NCI-H1092 (cell line): ENCODE results near the gene APH1A.
"Not testable (repeated sequence)": the region's sequence is repeated elsewhere in the genome, so short reads cannot be mapped to it uniquely, and the experiment has no call there.

Source experiments
- DNase-seq: peaks from one replicate; lab custom pipeline; 2025; lab: John Stamatoyannopoulos, UW

The APH1A gene

DNA sequence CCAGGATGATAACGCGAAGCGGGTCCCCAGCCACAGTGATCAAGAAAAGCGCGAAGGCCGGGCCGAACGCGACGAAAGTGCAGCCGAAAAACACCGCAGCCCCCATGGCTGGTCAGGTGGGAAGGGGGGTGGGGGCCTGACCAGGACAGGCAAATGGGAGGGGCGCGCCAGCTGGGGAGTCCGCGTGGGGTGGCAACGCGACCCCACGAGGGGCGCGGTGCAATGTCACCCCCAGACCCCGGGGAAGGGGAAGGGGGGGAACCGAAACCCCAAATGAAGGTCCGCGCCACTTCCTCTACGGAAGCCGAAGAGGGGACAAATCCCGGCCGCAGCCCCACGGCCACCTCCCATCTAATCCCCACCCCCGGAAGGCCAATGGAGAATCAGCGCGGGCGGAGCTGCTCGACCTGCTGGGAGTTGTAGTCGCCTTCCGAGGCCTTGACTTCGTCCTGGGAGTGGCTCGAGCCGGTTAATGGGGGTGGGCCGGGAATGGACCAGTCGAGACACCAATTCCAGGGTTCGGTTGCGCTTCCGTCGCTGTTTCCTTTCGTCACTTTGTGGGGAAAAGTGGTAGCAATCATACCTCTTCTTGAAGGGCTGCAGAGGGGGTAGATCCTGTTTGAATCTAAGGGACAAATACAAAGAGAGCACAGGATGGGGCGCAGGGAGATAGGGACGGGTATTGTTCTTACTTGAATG lies at the start of gene APH1A:
TSS of gene APH1A (minus strand) at position 312 of the 699 bp plus-strand sequence. CDS start at position 106, 206 bp downstream.
- DNase-seq: peak; percentile 97

DNA sequence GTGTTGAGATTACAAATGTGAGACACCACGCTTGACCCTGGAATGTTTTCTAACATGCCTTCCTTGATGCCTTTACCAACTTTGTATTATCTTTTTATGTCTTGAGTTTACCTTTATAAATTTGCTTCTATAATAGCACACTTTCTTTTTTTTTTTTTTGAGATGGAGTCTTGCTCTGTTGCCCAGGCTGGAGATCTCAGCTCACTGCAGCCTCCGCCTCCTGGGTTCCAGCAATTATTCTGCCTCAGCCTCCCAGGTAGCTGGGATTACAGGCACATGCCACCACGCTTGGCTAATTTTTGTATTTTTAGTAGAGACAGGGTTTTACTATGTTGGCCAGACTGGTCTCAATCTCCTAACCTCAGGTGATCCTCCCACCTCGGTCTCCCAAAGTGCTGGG lies 45.9 kb upstream of the APH1A start:
- DNase-seq: not testable (repeated sequence)

DNA sequence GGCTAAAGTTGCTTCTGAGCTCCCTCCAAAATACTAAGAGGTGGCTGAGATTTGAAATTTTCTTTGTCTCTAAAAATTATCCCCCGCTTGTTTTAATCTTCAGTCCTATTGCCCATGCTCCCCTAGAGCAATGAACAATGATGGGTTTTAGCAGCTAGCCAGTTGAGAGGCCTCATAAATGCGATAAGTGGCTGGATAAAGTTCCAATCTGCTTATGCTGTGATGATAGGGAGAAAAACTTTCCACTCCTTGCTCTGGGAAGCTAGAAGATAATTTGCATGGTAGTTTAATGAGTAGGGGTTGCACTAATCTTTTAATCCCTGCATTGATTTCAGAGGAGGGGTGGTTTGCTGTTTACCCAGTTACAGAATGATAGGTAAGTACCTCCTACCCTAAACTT lies 42.9 kb upstream of the APH1A start:
- DNase-seq: no peak

DNA sequence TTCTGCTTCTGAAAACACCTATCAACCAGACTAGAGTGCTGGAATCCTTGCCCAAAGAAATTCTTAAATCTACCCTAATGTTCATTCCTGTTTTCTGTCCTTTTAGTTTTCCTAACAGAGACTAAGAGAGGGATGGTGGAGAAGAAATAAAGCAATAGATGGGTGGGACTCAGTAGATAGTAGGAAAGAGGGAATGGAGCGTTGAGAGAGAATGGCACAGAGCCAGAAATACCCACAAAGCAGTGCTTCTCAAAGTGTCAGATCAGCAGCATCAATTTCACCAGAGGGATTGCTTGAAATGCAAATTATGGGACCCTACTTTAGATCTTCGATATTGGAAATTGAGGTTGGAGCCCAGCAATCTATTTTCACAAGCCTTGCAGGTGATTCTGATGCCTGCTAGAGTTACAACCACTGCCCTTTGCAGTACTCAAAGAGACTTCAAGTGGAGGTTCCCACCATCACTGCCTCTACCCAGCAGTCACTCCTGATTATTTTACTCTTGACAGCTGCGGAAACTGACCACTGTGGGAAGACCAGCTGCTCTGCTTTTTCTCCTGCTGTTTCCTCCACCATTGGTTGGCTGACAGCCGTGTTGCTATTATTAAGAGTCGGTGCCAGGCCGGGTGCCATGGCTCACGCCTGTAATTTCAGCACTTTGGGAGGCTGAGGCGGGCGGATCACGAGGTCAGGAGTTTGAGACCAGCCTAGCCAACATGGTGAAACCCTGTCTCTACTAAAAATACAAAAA lies 41.1 kb upstream of the APH1A start:
- peak; percentile 58 for DNase-seq

DNA sequence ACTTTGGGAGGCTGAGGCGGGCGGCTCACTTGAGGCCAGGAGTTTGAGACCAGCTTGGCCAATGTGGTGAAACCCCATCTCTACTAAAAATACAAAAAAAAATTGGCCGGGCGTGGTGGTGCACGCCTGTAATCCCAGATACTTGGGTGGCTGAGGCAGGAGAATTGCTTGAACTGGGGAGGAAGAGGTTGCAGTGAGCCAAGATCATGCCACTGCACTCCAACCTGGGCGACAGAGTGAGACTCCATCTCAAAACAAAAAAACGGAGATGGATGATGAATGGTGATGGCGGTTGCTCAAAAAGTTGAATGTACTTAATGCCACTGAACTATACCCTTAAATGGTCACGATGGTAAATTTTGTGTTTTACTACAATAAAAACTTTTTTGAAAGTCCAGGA lies 39.8 kb upstream of the APH1A start:
- not testable (repeated sequence) for DNase-seq

DNA sequence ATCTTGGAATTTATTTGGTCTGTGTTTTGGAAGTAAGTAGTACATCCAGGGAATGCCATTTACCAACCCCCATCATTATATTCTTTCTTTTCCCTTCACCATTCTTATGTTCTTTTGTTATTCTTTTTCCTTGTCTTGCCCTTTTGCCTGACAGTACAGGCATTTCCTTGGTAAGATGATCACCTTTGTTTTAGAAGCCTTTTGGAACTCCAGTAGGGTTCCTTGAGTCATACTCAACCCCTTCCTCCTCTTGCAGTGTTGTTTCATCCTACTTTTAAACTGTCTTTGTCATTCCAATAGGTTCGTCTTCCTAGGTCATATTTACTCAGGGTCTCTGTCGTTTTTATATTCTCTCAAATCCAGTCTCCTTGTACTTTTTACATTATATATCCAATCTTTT lies 34.1 kb upstream of the APH1A start:
- no peak for DNase-seq

DNA sequence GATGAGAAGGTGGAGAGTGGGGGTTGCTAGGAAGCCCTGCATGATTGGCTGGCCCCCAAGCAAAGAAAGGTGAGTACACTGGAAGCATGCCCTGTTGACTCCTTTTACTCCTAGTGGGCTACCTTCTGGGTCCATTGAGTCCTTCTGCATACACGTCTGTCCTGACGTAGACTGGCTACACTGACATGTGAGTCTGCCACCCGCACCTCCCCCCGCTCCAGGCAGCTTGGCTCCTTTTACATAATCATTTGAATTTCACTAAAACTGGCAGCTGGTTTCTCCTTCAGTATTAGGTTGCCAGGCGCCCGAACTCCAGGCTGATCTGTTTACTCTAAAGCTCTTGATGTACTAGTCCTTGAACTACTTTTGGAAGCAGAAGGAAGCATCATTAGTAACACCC lies 33.5 kb upstream of the APH1A start:
- DNase-seq: no peak

DNA sequence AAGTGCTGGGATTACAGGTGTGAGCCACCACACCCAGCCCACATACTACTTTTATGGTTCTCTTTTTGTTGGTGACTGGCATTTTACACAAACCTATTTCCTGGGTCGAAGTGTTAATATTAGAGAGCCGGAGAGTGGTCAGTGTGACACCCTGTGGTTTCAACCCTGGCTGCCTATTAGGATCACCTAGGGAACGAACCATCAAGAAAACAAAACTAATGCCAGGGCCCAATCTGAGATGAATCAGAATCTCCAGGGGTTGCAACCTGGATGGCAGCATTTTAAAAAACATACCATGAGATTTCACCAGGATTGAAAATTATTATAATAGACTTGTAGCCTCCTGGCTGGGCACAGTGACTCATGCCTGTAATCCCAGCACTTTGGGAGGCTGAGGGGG lies 30.9 kb upstream of the APH1A start:
- DNase-seq: no peak

DNA sequence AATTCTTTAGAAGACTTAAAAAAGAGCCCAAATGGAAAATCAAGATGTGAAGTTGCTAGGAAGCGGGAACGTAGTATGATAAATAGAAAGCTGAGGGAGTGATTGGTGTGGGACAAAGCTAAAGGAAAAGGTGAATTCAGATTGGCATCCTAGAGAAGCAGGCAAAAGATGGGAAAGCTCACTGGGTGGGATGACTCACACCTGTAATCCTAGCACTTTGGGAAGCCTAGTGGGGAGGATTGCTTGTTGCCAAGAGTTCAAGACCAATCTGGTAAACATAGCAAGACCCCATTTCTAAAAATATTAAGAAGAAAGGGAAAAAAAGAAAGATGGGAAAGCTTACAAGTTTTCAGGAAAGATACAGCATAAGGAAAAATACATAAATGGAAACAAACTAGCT lies 26.7 kb upstream of the APH1A start:
- no peak for DNase-seq

DNA sequence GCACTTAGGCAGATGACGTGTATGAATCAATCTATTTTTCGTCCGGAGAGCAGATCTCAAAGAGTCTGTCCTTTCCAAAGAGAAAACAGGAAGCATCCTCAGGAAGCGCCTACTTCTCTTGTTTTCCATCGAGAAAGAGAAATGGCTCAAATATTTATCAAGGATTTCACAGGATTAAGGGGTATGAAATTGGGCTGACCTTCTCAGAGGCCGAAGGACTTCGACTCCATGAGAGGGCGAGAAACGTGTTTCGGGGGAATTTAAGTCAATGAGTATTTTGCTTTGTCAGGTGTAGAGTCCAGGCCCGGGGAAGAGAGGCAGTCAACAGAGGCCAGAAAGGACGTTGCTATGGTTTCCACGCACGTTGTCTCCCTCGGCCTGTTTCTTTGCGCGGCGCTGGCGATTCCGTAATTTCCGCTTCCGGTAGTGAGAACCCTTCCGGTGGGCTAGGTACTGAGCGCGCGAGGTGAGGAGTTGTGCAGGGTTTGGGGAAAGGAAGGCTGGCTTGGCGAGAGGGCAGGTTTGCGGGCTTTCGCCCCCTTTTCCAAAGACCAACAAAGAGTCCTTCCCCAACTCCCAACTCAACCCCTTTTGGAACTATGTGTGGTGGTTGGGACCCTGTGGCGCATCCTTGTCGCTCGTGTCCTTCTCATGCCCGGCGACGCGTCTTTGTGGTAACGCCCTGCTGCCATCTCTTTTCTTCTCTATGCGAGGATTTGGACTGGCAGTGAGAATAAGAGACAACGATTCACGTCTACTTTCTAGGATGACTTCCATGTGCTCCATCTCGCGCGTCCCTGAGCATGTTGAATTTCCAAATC lies 24.8 kb upstream of the APH1A start, which contains the start of gene MRPS21:
TSS of gene MRPS21 (plus strand) at position 429 of the 821 bp plus-strand sequence. CDS start 506 bp downstream, outside the sequence.
- peak; percentile 95 for DNase-seq

DNA sequence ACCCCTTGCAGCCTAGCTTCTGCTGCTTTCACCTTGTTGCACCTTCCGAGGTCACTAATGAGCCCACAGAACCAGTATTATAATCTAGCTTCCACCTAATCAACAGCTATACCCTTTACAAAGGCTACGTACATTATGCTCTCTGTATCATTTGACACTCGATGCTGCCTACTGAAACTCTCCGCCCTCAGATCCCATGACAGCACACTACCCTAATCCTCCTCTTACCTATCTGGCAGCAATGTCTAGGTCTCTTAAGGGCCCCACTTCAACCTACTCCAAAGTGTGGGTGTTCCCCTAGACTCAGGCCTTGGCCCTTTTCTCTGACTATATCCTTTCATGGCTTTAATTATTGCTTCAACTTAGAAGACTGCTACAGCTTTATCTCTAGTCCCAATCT lies 20.0 kb upstream of the APH1A start:
- no peak for DNase-seq

DNA sequence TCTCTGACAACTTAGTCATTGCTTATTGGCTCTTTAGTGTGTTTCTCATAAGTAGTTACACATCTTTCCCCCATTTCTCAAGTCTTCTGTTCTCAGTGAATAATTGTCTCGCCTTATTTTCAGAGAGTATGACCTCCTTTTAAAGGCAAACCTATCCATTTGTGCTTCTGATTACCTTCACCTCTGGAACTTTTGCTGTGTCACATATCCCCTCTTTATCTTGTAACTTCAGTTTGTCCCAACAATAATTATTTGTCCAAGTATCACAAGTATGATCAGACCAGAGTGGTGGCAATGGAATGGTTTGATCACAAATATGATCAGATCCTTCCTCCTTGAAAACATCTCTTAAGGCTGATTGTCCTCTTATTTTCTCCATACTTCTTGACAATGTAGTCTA lies 19.6 kb upstream of the APH1A start:
- no peak for DNase-seq

DNA sequence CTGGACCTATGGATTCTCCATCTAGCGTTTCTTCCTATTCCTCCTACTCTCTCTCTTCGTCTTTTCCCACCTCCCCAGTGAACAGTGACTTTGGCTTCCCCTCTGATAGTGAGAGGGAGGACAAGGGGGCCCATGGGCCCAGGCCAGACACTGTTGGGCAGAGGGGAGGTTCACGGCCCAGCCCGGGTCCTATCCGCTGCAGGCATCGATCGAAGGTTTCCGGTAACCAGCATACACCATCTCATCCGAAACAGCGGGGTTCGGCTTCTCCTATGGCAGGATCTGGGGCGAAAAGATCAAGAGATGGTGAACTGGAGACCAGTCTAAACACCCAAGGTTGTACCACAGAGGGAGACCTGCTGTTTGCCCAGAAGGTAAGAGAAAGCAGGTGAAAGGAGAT lies 14.4 kb upstream of the APH1A start:
- no peak for DNase-seq

DNA sequence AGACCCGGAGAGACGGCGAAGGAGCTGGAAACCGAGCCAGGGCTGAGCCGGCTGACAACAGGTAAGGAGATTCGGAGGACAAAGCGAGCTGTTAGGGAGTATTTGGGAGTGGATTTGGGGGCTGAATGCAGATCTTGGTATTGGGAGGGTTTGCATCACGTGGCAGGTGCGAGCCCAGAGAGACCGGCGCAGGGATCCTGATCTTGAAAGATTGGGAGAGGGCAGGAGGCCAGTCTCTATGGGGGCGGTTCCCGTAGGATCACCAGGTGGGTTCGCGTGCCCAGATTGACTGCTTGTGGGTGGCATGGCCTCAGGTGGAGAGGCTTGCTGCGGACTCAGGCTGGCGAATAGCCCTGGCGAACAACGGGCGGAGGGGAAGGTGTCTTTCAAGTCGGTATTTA lies 13.7 kb upstream of the APH1A start:
- DNase-seq: peak; percentile 79

DNA sequence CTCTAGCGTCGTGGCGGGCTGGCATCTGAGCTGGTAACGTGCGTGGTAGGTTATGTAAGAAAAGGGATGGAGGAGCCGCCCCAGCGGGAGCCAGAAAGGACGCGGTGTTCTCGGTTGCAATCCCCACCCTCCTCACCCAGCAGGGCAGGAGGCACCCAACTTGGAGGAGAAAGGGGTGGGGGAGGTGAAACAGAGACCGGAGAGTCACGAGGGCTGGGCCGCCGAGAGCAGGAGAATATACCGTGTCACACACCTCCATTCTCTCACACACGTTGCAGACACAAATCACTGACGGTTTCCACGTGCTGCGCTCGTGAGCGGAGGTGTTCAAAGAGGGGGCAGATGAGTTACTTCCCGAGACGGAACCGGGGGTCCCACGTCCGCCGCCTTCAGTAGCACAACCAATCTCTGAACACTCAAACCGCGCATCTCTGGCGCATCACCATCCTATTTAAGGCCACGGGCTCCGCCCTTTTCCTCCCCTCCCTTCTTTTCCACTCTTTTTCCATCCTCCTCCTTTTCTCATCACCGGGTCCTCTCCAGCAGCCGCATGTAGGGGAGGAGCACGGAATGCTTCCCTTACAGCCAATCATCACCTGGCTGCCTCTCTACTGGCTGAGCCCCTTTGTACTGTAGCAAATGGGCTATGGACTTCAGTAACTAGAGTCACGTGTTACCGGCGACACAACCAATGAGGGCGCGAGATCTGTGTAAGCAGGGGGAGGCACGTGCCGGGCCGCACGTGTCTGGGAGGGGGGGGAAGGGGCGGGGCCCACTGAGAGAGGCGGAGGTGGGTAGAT lies 13.1 kb upstream of the APH1A start, which contains the start of gene CIART:
TSS of gene CIART (plus strand) at position 797 of the 800 bp plus-strand sequence. CDS start 714 bp downstream, outside the sequence.
- DNase-seq: peak; percentile 99

DNA sequence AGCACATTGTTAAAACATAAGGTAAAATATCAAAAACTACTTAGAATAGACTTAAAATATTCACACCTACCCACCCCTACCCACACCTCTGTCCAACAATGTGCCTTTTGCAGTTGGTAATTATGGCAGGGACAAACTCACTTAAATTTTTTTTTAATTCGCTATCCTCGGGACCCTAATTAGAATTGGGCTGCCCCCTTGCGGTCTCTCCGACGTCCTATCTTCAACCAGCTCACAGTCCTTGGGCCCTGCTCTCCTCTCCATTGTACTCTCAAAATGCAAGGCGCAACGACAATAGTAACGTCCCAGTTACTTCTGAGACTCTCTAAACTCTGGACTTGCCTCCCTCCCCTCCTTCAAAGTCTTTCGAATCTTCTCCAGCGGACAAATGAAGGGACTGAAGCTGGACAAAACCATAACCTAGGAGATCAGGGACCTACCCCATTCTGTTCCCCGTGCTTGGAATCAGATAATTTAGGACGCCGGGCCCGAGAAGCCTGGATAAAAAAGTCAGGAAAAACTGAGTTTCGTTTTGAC lies 12.5 kb upstream of the APH1A start:
- peak; percentile 68 for DNase-seq

DNA sequence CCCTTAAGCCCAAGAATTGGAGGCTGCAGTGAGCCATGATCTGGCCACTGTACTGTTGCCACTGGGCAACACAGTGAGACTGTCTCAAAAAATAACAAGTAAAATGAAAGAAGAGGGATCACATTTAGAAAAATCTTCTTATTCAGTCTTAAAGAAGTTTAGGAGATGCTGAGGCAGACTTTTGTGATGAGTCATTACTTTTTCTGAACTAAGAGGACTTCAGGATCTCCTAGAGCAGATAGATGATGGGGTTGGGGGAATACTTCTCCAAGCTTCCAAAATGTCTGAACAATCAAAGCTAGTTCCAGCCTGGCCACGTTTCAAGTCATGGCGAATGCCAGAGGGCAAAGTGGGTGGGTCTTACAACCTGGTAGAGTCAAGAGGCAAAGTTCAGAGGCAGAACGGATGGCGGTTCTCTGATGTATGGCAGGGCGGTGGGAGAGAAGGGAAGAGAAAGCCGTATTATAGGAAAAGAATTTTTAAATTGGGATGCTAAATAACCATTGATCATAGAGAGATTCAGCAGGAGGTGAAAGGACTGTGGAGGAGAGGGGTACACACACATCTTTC lies 11.4 kb upstream of the APH1A start:
- DNase-seq: no peak

DNA sequence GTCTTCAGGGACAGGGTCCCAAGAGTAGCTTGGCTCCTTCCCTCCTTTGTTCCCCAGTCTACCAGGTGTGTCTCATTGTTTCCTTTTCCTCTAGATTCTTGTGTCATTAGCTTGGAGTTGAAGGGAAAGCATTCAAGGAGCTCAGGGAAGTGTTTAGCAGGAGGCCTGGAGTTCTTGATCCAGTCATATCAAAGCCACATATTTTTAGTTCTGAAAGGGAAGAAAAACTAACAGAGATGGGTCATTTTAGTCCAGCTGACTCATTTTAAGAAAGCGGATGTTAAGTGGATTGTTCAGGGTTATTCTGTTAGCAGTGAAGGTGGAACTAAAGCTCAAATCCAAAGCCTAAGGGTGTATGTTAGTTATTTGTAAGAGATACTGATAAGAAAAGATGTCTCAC lies 4.5 kb upstream of the APH1A start:
- no peak for DNase-seq

DNA sequence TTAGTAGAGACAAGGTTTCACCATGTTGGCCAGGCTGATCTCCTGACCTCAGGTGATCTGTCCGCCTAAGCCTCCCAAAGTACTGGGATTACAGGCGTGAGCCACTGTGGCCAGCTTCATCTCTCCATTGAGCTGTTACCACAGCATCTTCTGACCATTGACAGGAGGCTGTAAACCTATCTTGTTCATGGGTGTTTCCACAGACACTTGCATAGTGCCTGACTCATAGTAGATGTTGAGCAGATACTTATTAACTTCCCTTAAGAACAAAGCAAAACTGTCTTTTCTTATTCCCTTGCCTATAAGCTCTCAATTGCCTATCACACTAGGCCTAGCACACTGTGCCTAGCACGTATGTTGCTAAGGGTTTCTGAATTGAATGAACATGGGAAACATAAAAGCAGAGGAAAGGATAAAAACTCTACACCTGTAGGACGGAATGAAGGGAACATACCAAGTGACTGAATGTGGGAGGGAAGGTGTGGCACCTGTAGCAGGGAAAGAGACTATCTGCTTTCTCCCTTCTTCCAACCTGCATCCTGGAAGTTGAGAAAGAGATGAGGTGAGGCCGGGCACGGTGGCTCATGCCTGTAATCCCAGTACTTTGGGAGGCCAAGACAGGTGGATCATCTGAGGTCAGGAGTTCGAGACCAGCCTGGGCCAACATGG lies 2.6 kb upstream of the APH1A start:
- no peak for DNase-seq

DNA sequence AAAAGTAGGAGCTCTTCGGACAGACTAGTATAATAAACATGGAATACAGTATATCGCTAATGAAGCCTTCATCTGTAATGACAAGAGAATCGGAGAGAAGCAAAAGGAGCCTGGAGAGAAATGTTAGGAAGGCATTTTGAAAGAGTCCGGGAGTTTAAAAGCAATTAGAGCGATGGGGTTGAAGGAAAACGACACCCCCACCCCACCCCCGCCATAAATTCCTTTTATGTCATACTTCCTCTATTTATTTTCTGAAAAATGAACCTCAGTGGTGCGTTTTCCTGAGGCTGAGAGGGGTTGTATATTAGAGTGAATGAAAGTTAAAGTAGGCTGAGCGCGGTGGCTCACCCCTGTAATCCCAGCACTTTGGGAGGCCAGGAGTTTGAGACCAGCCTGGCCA lies 635 bp upstream of the APH1A start:
- no peak for DNase-seq

DNA sequence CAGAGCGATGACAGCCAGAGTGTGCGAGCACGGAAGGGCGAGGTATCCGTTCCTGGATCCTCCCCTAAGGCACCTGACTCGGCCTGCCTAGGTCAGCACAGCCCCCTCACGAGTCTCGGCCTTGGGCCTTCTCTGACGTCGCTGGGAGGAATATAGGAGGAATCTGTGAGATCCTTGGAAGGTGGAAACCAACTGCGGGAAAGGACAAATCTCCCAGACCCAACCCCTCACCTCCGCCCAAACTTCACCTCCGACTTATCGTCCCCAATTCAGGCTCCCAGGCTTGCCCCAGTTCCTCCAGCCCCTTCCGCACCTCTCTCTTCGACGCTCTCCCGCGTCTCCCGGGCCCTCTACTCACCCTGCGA lies 494 bp downstream of the APH1A start:
- DNase-seq: no peak
